K562 (cell line): ENCODE data around the gene NHS.

Source experiments
- CHD4 ChIP-seq: fragments of 200-600 bp; sonication (generic); IDR thresholded peaks from 3 replicates; pipeline ENCODE4 v1.6.1; 2012; ENCODE audit warnings: low read depth, mild to moderate bottlenecking, mixed read lengths, low read length, inconsistent platforms; ENCODE audit not compliant: insufficient read depth, insufficient replicate concordance, poor library complexity, severe bottlenecking
- CTCF ChIP-seq, 3 experiments: IDR thresholded peaks in 2 of 3; conservative IDR thresholded peaks in 1 of 3; 2 replicates each; pipeline ENCODE4 v1.5.1; 2011 to 2012; ENCODE audit warnings: low read length in 3 of 3, mild to moderate bottlenecking in 3 of 3, control low read depth in 2 of 3, improper control_type of control experiment in 1 of 3, inconsistent platforms in 1 of 3, low read depth in 1 of 3, mixed read lengths in 1 of 3, moderate library complexity in 1 of 3; ENCODE audit not compliant: insufficient read depth in 2 of 3
- FOSL1 ChIP-seq: fragments of 200-800 bp; sonication (Bioruptor generic); conservative IDR thresholded peaks from 2 replicates; pipeline ENCODE4 v1.6.1; 2016; ENCODE audit warnings: missing genetic modification characterization, missing compliant biosample characterization
- MAFG ChIP-seq: fragments of 450-650 bp; conservative IDR thresholded peaks from 2 replicates; pipeline ENCODE4 v1.6.1; 2016; ENCODE audit warnings: missing genetic modification characterization, missing compliant biosample characterization
- POLR2AphosphoS5 ChIP-seq: IDR thresholded peaks from 2 replicates; pipeline ENCODE4 v1.6.1; 2011; ENCODE audit warnings: mild to moderate bottlenecking, low read depth, low read length, moderate library complexity; ENCODE audit not compliant: control insufficient read depth, insufficient read depth
- RFX5 ChIP-seq: IDR thresholded peaks from 2 replicates; pipeline ENCODE4 v1.6.1; 2011; ENCODE audit warnings: low read depth, mild to moderate bottlenecking, improper control_type of control experiment, low read length
- TAF1 ChIP-seq: IDR thresholded peaks from 2 replicates; pipeline ENCODE4 v1.6.1; 2011; ENCODE audit warnings: mild to moderate bottlenecking, low read length, moderate library complexity; ENCODE audit not compliant: insufficient read depth, control insufficient read depth, severe bottlenecking; ENCODE audit errors: extremely low read depth
- ZBTB8A ChIP-seq: fragments of 450-650 bp; IDR thresholded peaks from 2 replicates; pipeline ENCODE4 v1.6.1; 2018; ENCODE audit warnings: mild to moderate bottlenecking, moderate library complexity; ENCODE audit not compliant: partially characterized antibody
- ZNF224 ChIP-seq: sonication (generic); formaldehyde crosslinking; IDR thresholded peaks from 2 replicates; pipeline ENCODE4 v1.8.0; 2022; ENCODE audit warnings: mild to moderate bottlenecking, missing genetic modification reagents
- ZNF274 ChIP-seq: IDR thresholded peaks from 2 replicates; pipeline ENCODE4 v1.6.1; 2011; ENCODE audit warnings: low read depth, mild to moderate bottlenecking, low read length, moderate library complexity, borderline replicate concordance
- ZNF584 ChIP-seq: fragments of 200-800 bp; sonication (Bioruptor generic); IDR thresholded peaks from 2 replicates; pipeline ENCODE4 v1.6.1; 2016; ENCODE audit warnings: low read depth, mild to moderate bottlenecking, missing genetic modification characterization, missing compliant biosample characterization
- ZNF589 ChIP-seq: fragments of 200-800 bp; sonication (Bioruptor generic); IDR thresholded peaks from 2 replicates; pipeline ENCODE4 v1.6.1; 2016; ENCODE audit warnings: low read depth, missing genetic modification characterization, missing compliant biosample characterization
- TF ChIP-seq, protein P1 (sequence below): fragments of 450-650 bp; IDR thresholded peaks from 2 replicates; pipeline ENCODE4 v1.6.1; 2016

GRCh38 chrX:17547658-17548057 is 172.7 kb downstream of the NHS start:
- TF ChIP-seq TAF1: no peak
- peak; percentile 52; the same call in 1 of the 2 replicates for TF ChIP-seq MAFG (tag)
- TF ChIP-seq CTCF (IDR thresholded peaks at IDR 0.05 in 2 of 3, conservative IDR thresholded peaks at IDR 0.05 in 1 of 3; ENCODE audit: insufficient read depth in 2 of 3, low read depth in 1 of 3, low read length in 3 of 3): no peak
- no peak for TF ChIP-seq ZNF584 (CRISPR knock-in tag)
- TF ChIP-seq, protein P1, sequence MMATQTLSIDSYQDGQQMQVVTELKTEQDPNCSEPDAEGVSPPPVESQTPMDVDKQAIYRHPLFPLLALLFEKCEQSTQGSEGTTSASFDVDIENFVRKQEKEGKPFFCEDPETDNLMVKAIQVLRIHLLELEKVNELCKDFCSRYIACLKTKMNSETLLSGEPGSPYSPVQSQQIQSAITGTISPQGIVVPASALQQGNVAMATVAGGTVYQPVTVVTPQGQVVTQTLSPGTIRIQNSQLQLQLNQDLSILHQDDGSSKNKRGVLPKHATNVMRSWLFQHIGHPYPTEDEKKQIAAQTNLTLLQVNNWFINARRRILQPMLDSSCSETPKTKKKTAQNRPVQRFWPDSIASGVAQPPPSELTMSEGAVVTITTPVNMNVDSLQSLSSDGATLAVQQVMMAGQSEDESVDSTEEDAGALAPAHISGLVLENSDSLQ: no peak
- TF ChIP-seq FOSL1 (tag): no peak
- no peak for TF ChIP-seq POLR2AphosphoS5
- no peak for TF ChIP-seq ZBTB8A
- TF ChIP-seq ZNF274: no peak
- TF ChIP-seq ZNF589 (CRISPR knock-in tag): no peak
- no peak for TF ChIP-seq RFX5
- no peak for TF ChIP-seq ZNF224
- no peak for TF ChIP-seq CHD4
